DMS79 treated with DMSO at 0.1 percent for 48 hours (cell line): ENCODE results near the gene SFXN5.

Source experiments
- DNase-seq: peaks from one replicate; lab custom pipeline; 2025; lab: John Stamatoyannopoulos, UW

The SFXN5 gene

DNA sequence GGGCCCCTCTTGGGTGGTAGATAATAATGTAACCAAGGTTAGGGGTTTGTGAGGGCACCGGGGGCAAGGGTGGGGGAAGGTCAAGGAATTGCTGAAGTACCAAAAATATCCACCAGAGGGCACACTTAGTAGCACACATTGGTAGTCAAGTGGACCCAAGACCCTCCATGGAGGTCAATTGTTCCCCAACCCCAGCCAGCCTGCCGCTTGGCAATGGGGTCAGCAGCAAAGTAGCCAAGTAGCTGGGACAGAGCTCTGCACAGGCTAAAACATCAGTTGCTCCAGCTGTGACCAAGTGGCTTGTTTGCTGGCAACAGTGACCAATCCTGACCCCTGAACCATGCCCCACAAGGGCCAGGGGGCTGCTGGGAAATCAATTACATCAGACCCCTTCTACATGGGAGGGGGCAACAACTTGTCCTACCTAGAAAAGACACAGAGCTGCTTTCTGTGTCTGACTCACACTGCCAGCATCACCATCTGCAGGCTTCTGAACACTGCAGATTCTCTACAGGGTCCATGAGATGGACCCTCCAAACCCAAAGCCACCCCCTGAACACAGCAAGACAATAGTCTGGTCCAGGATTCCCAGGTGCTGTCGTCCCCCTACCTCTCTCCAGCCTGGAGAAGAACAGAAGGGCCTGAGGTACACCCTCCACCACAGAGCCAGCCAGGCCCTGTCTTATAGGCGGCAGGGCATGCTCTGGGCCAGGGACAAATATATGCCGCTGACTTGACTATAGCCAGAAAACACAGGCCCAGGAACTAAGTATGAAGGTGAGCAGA, 78.2 kb downstream of the SFXN5 start:
- peak; percentile 21 for DNase-seq

DNA sequence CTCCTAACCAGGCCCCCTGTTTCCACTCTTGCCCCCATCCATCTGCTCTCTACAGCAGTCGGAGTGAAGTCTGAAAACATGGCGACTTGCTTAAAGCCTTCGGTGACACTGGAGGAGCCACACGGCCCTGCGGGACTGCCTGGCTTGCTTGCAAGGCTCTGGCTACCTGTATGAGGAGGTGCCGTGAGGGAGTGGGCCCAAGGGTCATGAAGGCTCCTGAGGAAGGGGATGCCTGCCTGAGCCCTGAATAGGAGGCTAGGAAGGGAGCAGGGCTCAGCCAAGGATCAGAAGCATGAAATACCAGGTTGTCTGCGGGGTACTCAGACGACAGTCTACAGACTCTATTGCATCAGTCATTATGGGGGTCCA, 78.8 kb downstream of the SFXN5 start:
- no peak for DNase-seq

DNA sequence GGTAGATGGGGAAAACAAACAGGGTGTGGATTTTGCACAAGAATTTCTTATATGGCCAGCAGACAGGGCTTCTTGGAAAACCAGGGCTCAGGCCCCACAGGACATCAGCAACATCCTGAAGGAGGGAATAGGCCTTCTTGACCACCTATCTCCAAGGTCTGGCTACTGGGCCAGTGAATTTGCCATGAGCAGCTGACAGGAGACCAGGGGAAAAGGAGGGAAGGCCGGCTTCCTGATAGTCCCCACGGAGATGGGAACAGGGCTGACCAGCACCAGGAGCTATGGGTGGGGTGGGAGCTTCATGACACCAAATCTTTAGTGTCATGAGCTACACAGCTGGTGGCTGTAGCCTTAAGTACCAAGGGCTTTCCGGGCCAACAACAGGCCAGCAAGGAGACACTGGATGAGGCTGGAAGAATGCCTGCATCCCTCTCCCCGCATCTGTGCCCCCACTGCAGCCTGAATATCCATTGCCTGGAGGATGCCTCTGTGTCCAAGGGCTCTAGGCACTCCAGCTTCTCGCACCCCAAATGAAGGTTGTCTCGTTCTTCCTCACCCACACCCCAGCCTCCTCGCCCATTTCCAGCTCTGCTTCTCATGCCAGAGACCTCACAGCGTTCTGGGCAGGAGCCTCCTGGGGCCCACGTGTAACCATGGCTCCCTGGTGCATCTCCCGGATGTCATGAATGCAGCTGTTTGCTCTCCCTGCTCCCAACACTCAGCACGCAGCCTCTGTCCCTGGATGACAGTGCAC, 79.4 kb downstream of the SFXN5 start:
- no peak for DNase-seq

DNA sequence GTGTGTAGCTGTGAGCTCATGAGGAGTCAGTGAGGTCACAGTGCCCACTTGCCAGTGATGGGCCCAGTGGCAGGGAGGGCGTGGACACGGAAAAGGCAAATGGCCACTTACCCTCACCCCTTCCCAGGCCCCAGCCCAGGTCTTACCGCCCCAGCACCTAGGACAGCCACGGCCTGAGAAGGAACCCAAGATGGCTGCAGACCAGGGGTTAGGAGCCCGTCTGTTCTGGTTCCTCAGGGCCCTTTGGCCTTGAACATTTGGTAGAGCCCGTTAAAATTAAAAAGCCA, 80.1 kb downstream of the SFXN5 start:
- no peak for DNase-seq

DNA sequence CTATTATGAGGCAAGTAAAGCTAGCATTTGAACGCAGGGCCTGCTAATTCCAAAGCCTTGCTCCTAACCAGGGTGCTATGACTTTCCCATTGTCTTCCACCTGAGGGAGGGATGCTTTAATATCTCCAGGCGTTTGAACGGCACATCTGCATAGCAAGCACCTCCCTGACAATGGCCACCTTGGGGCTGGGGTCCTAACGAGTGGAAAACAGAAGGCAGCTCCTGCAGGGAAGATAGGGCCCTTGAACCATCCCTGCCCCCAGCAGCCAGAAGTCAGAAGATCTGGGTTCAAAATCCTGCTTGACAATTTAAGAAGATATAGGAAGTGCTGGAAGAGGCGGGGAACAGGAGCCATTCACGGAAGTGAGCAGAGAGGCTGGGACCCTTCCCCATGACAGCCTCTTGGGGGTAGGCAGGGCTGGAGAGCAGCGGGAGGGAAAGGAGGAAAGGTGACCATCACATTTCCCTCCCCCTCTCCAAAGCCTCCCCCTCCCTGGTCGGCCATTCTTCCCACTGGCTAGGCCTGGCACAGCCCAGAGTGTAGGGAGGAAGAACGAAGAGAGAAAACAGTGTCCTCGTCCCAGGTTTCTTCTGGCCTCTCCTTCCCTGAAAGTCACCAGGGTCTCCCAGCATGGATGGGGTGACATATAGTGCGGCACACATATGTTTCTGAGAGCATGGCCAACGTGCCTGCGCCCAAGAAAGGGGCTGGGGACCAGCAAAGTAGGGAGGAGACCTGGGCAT, 80.6 kb downstream of the SFXN5 start:
- DNase-seq: no peak

DNA sequence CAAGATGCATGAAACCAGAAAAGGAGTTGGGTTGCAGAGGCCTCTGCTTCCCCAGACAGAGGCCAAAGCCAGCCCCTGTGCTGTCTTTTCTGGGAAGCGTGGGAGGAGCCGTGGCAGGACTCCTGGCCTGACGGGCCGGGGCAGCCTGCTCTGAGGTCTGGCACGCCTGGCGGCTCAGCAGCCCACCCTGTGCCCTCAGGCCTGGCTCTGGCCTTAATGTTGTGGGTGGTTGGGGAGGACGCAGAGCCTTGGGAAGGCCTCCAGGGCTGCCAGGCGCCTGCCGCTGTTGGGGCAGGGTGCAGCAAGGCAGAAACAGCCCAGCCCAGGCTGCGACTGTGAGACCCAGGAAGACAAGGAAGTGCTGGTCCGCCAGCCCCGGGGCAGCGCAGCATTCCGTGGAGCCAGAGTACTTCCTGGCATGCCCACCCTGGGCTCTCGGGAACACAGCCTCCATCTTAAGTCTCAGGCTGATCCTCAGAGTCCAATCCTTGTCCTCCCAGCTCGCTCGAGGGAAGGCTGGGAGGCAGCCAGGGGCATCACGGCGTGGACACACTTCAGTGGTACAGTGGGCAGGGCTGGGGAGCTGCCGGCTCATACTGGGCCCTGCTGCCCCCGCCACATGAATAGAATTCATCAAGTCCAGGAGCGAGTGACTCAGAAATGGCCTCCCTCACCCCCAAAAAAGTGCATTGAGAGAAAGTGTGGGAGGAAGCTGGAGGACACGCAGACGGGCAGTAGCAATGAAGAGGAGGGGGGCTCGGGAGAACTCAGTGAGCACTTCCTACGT, 81.5 kb downstream of the SFXN5 start:
- DNase-seq: no peak

DNA sequence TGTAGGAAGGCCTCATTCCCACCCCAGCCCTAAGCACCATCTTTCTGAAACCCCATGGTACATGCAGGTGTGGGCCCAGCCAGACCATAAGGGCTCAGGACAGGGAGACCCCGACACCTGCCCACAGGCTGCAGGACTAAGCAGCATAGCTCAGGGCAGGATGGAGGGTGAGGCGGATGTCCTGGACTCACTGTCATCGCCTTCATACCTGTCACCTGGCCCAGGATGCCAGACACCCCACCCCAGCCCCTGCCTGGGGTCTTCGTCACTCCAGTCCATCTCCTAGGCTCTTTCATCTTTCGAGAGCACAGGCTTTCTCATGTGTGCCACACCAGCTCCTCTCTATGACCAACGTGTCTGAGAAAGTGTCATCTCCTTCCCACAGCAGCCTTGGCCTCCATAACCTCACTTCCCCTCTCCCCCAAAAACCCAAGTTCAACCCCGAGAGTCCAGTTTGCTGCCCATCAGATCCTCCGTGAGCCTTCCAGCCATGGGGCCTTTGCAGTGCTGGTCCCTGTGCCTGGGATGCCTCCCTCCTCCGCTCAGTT, 82.7 kb downstream of the SFXN5 start:
- DNase-seq: no peak

DNA sequence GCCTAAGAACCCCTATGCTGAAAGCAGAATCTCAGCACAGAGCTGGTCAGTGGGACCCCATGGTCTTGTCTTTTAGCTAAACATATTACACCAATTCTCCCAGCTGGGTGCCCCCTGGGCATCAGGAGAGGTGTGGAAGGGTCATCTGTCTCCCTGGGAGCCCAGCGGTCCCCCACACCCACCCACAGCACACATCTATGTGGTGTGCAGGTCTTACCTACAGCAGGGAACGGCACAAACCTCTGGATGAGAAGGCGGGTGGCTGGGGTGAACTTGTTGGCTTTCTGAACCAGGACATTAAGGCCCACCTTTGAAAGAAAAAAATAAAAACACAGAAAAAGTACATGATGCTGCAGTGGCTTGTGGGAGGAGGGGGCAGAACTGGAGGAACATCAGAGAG, 83.5 kb downstream of the SFXN5 start:
- DNase-seq: no peak

DNA sequence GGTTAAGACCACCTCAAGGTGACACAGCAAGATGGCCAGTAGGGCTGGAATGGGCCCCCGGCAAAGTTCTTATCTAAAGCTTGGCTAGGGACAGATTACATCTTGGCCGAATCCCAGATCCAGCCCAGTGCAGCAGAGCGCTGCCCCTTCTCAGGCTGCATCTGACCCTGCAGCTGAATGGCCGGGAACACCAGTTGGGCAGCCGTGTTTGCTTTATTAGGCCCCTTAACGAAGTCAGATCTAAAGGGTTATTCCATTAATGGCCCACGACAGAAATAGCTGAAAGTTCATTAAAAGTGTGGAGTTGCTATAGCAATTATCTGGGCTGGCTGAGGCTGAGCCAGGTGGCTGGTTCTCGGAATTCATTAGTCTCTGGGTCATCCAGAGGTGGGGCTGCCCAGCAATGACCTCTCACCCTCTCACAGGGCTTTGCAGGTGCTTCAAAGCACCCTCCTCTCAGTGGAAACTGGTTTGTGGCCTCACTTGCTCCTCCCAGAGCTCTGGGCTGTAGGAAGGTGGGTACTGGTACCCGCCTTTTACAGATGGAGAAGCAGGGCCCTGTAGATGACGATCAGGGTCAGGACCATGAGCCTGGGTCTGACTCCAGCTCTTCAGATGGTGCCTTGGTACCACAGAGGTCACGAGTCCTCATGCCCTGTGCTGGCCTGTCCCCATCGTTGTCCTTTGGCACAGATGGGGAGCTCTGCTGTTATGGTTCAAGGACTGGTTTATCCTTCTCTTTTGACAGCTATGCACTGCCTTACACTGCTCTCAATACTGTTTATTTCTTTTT, 85.4 kb downstream of the SFXN5 start:
- DNase-seq: no peak

DNA sequence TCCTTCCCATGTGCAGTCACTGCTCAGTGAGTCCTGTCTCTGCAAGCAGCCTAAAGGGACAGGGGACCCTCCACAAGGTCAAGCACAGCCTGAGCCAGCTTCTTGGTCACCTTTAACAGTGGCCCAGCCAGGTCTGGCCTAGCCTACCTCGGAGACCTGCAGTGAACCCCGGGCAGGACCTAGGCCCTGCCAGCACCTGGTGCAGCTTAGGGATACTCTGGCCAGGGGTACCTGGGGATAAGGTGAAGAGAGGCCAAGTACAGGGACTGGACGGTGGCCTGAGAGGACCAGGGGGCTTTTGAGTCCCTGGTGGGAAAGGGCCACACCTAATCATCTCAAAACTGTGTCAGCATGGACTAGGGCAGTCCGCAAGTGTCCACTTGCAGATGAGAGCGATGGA, 86.4 kb downstream of the SFXN5 start:
- DNase-seq: no peak

DNA sequence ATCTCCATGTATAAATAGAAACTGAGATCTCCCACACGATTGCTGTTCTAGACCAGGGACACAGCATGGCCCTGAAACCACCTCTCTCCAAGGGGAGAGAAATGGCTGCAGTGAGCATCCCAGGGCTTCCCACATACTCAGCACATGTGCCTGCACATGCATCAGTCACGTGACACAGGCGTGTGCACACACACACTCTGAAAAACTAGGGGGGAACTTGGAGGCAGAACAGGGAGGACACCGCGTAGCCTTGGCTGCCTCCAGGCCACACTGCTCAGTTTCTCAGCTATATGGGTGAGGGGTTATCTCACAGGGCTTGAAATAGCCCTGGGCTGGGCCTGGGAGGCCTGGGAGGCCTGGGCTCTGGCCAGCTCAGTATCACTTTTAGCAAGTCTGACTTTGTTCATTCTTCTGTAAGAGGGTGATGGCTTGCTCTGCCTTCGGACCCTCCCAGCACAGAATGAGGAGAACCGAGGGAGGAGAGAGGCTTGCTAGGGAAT, 87.3 kb downstream of the SFXN5 start:
- no peak for DNase-seq

DNA sequence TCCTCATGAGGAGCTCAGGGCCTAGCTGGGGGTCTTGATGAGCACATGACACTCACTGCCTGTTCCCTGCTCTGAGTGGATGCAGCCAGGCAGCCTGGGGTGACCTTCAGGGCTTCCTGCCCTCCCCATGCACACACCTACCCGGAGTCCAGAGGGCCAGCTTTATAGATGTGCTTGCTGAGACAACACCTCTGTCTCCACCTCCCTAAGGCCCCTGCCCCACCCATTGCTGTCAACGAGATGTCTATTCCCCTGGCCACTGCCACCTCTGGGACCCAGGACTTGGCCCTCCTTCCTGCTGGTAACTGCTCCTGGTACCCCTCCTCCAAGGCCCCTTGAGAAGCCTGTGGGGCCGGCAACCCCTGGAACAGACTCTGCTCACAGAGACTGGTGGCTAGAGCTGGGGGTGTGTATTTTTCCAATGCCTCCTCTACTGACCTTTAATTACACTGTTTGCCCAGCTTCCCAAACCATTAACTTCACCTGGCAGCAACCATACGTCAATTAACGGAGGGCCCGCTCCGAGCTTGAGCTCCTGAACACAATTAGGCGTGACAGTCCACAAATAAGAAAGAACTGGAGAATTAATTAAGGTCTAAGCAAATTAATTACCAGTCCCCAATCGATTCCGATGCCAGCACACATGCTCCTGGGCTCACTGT, 87.9 kb downstream of the SFXN5 start:
- DNase-seq: peak; percentile 38

DNA sequence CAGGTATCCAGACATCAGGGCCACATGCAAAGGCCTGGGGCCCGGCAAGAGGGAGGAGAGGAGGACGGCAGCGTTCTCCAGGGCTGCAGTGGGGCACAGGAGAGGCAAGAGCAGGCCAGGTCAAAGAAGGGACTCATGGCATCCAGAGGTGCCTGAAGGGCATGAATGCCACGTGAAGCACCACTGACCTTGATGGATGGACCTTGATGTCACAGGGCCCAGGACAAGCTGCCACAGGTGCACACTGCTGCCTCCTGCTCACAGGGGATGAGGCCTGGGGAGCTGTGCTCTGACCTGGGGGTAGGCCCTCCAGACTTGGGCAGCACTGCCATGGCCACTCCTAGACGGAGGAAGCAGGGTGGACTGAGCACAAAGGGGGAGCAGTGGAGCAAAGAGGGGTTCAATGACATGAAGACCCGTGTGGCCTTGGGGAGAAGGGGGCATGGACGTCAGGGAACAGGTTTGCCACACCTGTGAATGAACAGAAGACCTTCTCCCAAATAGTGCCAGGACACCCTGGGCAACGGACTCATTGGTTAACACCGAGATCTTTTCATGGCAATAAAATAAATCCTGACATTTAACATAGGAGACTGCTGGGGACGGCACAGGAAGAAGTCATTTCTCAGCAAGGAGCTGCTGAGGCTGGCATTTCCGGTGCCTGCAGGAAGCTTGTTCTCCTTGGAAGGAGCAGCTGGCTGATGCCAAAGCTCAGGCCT, 88.6 kb downstream of the SFXN5 start:
- no peak for DNase-seq

DNA sequence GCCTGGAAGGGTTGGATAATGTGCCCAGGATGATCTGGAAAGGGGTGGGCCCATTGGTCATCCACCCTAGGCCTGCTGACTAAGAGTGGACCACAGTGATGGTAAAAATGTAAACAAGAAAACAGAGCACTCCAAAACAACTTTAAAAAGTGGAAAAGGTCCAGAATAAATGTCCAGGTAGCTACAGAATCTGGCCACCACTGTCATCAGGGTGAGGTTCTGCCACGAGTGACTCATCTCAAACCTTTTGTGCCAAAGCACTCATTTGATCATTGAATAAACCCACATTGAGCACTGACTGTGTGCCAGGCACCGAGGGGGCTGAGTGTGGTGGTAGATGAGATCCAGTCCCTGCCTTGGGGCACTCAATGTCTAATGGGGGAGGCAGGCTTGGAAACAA, 89.3 kb downstream of the SFXN5 start:
- DNase-seq: no peak

DNA sequence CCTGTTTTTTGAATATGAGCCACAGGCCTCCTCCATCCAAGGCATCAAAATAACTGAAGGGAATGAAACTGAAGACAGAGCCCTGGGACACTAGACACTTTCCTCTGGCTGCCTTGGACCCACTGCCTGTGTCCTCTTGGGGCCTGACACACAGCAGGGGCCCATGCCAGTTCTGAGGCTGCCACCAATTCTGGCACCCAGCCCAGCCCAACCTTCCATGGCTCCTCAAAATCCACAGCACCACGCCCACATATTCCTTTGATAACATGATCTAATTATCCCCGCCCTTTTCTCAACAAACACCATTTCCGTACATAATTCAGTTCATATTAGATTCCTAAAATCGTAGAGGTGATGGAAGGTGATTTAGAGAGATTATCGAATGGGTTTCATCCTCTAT, 90.0 kb downstream of the SFXN5 start:
- DNase-seq: no peak

DNA sequence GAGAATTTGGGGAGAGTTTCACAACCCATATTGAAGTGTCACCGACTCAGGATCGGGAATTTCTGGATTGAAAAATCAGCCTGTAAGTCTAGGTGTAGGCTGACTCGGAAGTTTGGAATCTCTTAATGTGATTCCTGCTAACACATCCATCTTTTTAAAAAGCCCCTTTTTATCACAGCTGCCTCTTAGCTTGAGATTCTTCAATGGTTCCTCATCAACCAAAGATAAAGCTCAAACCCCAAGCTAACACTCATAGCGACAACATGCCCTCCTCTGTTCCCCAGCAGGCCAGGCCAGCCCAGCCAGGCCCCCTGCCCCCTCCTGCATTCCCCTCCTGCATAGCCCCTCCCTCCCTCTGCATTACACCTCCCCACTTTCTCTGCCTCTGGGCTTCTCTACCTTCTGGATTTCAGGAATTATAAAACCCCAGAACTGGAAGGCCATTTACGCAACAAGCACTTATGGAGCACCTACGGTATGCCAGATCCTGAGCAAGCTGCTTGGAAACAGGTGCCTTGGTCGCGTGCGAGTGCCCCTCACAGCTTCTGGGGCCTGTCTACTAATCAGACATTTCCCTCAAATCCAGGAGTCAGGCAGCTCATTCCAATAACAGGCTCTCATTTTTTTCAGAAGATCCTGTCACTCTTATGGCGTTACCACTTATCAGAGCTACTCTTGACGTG, 90.8 kb downstream of the SFXN5 start:
- DNase-seq: no peak

DNA sequence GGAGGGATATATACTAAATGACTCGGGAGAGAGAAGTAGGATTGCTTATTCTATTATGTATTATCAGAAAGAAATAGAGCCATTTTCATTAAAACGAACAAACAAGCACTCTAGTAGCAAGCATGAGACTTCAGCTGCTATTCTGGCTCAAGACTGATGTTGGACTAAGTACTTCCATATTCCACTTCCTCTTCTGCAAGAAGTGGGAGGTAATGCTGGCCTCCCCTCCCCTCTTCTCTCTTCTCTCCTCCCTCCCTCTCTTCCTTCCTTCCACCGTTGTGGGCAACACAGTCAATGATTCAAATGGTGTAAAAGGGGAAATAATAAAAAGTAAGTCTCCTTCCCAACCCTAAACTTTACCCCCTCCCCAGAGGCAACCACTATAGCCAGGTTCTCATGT, 91.6 kb downstream of the SFXN5 start:
- no peak for DNase-seq

DNA sequence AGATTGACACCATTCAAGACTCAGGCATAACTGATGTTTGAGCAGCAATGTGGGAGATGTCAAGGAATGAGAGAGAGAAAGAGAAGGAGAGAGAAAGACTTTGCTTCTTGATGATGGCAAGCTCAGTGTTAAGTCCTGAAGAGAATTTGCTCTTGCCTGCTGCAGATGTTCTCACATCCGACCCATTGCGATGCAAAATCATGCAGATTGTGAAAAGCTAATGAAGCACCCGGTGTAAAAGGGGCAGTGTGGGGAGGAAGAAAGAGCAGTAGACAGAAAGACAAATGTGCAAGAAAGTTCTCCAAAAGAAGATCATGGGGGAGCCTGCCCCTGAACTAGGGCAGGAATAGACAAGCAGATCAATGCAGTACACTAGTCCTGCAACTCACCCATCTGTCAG, 96.5 kb downstream of the SFXN5 start:
- no peak for DNase-seq

DNA sequence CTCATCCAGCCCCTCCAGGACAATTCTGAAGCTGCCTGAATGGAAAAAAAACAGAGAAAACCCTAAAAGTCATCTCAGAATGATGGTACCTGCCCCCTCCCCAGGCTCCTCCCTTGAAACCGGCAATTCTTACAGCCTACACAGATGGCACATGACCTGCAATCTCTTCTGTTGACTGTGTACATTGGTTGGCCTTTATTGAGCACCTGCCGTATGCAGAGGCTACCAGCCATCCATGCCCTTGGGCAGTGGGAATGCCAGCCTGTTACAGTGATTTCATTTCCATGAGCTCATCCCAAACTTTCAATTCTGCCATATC, 97.1 kb downstream of the SFXN5 start:
- DNase-seq: no peak
